GM12878 (cell line): Measurements from ENCODE around the gene C9orf72. TPM values are rescaled to one million over a fixed set of nuclear protein-coding genes. Genes with fewer than 3 reads are reported as not detected.

Experiments used
- ATAC-seq: fragments of 200-7000 bp; cut with Tn5 transposase; 3 replicates; pipeline ENCODE4 v1.9.1; 2020; ENCODE audit warnings: mild to moderate bottlenecking, moderate library complexity
- BruUV-seq: library from RNA; stranded (reverse); fragments of 400-500 nt; replicated peaks from 2 replicates; lab custom pipeline; 2021; lab: Mats Ljungman, UMichigan
- CTCF ChIA-PET: fragments of 300-600 bp; sonication (Branson Sonifier 250); formaldehyde crosslinking; extraction: SDS; loops from one replicate; lab custom pipeline; 2021; ENCODE audit warnings: inconsistent platforms; lab: Yijun Ruan, JAX
- POLR2A ChIA-PET: fragments of 350-600 bp; formaldehyde crosslinking; extraction: SDS; loops from one replicate; lab custom pipeline; 2021; ENCODE audit warnings: inconsistent platforms; lab: Charles Lee
- RAD21 ChIA-PET: fragments of 300-600 bp; sonication (Branson Sonifier 250); formaldehyde crosslinking; loops from one replicate; lab custom pipeline; 2023; ENCODE audit warnings: antibody characterized with exemption; ENCODE audit not compliant: unreplicated experiment; lab: Charles Lee
- SMC1A ChIA-PET: fragments of 300-600 bp; sonication (Branson Sonifier 250); formaldehyde crosslinking; loops from one replicate; lab custom pipeline; 2023; ENCODE audit not compliant: unreplicated experiment, uncharacterized antibody; lab: Charles Lee
- DNase-seq: peaks from one replicate; pipeline ENCODE4 v3.0.0-alpha.2; 2011; ENCODE audit warnings: low read depth, low spot score
- FAIRE-seq: peaks from 3 replicates; lab custom pipeline; 2011; peaks lifted over from hg19 to GRCh38; lab: Jason Lieb, UNC
- H2AFZ ChIP-seq: 2 replicates; pipeline ENCODE4 v1.6.0; 2011; ENCODE audit warnings: low read depth, low read length, control low read depth; ENCODE audit not compliant: control insufficient read depth
- H3K27ac ChIP-seq: 2 replicates; pipeline ENCODE4 v1.5.1; 2011; ENCODE audit warnings: control low read depth; ENCODE audit not compliant: control insufficient read depth, insufficient read depth
- H3K27me3 ChIP-seq, 2 experiments: replicated peaks in 1 of 2; 2 replicates each; pipeline versions ENCODE4 v1.6.0 to v1.6.1; 2011; ENCODE audit warnings: low read length in 1 of 2; ENCODE audit not compliant: control insufficient read depth in 2 of 2, insufficient read depth in 2 of 2
- H3K36me3 ChIP-seq, 2 experiments: 2 replicates each; pipeline ENCODE4 v1.5.1; 2011; ENCODE audit warnings: low read length in 1 of 2; ENCODE audit not compliant: control insufficient read depth in 2 of 2, insufficient read depth in 2 of 2
- H3K4me1 ChIP-seq: 2 replicates; pipeline ENCODE4 v1.6.1; 2011; ENCODE audit warnings: mild to moderate bottlenecking, low read length, moderate library complexity, mixed read lengths; ENCODE audit not compliant: control insufficient read depth, insufficient read depth
- H3K4me2 ChIP-seq: 2 replicates; pipeline ENCODE4 v1.6.0; 2011; ENCODE audit warnings: control low read depth; ENCODE audit not compliant: control insufficient read depth, insufficient read depth
- H3K4me3 ChIP-seq: fragments of 200-600 bp; sonication (generic); 2 replicates; pipeline ENCODE4 v1.5.1; 2016
- H3K79me2 ChIP-seq: 2 replicates; pipeline ENCODE4 v1.6.0; 2011; ENCODE audit warnings: low read length; ENCODE audit not compliant: control insufficient read depth, insufficient read depth
- H3K9ac ChIP-seq: 2 replicates; pipeline ENCODE4 v1.8.0; 2011; ENCODE audit warnings: low read length, control low read depth, mixed read lengths; ENCODE audit not compliant: control insufficient read depth, insufficient read depth
- H3K9me3 ChIP-seq: replicated peaks from 3 replicates; pipeline ENCODE4 v1.5.1; 2011; ENCODE audit warnings: mild to moderate bottlenecking, low read length; ENCODE audit not compliant: control insufficient read depth, insufficient read depth
- H4K20me1 ChIP-seq: 2 replicates; pipeline ENCODE4 v1.6.0; 2011; ENCODE audit not compliant: control insufficient read depth, insufficient read depth
- HDAC2 ChIP-seq: fragments of 200-600 bp; sonication (generic); IDR thresholded peaks from 2 replicates; pipeline ENCODE4 v1.6.1; 2017
- IRF3 ChIP-seq: fragments of 450-650 bp; IDR thresholded peaks from 2 replicates; pipeline ENCODE4 v1.6.1; 2014; ENCODE audit warnings: mild to moderate bottlenecking
- MEF2A ChIP-seq: IDR thresholded peaks from 2 replicates; pipeline ENCODE4 v1.6.1; 2011; ENCODE audit warnings: low read depth, mild to moderate bottlenecking, low read length, moderate library complexity; ENCODE audit not compliant: insufficient read depth
- MTA2 ChIP-seq: fragments of 450-650 bp; IDR thresholded peaks from 2 replicates; pipeline ENCODE4 v1.6.1; 2016; ENCODE audit warnings: low read depth, mild to moderate bottlenecking, moderate library complexity
- MTA3 ChIP-seq: IDR thresholded peaks from 2 replicates; pipeline ENCODE4 v1.6.1; 2012; ENCODE audit warnings: low read length, inconsistent platforms, borderline replicate concordance
- NFXL1 ChIP-seq: fragments of 450-650 bp; IDR thresholded peaks from 2 replicates; pipeline ENCODE4 v1.6.1; 2017; ENCODE audit warnings: antibody characterized with exemption, mild to moderate bottlenecking, borderline replicate concordance
- NRF1 ChIP-seq: conservative IDR thresholded peaks from 2 replicates; pipeline ENCODE4 v1.6.1; 2011; ENCODE audit warnings: mild to moderate bottlenecking, low read depth, low read length, improper control_type of control experiment
- RELA ChIP-seq: fragments of 450-650 bp; IDR thresholded peaks from 2 replicates; pipeline ENCODE4 v1.8.0; 2014; ENCODE audit warnings: borderline replicate concordance; ENCODE audit not compliant: partially characterized antibody
- SIN3A ChIP-seq: IDR thresholded peaks from 2 replicates; pipeline ENCODE4 v1.6.1; 2012; ENCODE audit warnings: low read depth, low read length, improper control_type of control experiment
- SMC3 ChIP-seq: IDR thresholded peaks from 2 replicates; pipeline ENCODE4 v1.6.1; 2011; ENCODE audit warnings: low read length, improper control_type of control experiment, borderline replicate concordance
- ZNF207 ChIP-seq: fragments of 450-650 bp; IDR thresholded peaks from 2 replicates; pipeline ENCODE4 v1.6.1; 2014; ENCODE audit warnings: antibody characterized with exemption, mild to moderate bottlenecking, borderline replicate concordance
- ZNF24 ChIP-seq: fragments of 450-650 bp; IDR thresholded peaks from 2 replicates; pipeline ENCODE4 v1.6.1; 2017; ENCODE audit warnings: antibody characterized with exemption, mild to moderate bottlenecking
- ZSCAN29 ChIP-seq: fragments of 450-650 bp; IDR thresholded peaks from 2 replicates; pipeline ENCODE4 v1.6.1; 2017; ENCODE audit warnings: mild to moderate bottlenecking, moderate library complexity
- WGBS: methylation state at CpG from one replicate; pipeline ENCODE4 v1.1.6; 2016; ENCODE audit warnings: low lambda C conversion rate; ENCODE audit not compliant: insufficient replicate concordance, insufficient coverage; ENCODE audit errors: missing lambda C conversion rate; 5-methylcytosine and 5-hydroxymethylcytosine counted together
- in situ Hi-C: fragments of 300-500 bp; cut with MboI; formaldehyde crosslinking; loops from 9 replicates; pipeline ENCODE4 v1.14.3; 2018; ENCODE audit warnings: mixed read lengths
- intact Hi-C: fragments of 100-400 bp; cut with micrococcal nuclease; formaldehyde crosslinking; loops from one replicate; pipeline ENCODE4 v1.14.2; 2022; ENCODE audit not compliant: unreplicated experiment
- polyA plus RNA-seq, 11 experiments: library from polyadenylated mRNA; depleted of rRNA in 4 of 11; unstranded in 6 of 11; stranded (reverse) in 5 of 11; fragments of >200 nt; fragmentation: Nextera tagmentation in 4 of 11; fragmentation: Illumina TruSeq in 1 of 11; extraction: Ambion mirVana in 4 of 11; extraction: Trizol in 1 of 11; gene quantifications; 1 replicate in 1 of 11; 2 replicates in 10 of 11; pipeline versions ENCODE4 v1.2.1 to v1.2.3, GENCODE V29; 2011 to 2016; ENCODE audit warnings: inconsistent platforms in 2 of 11, missing spikeins in 2 of 11, low read depth in 1 of 11
- total RNA-seq, 4 experiments: library from RNA; depleted of rRNA in 3 of 4; stranded (reverse); fragments of >200 nt in 3 of 4; fragmentation: Illumina TruSeq in 1 of 4; extraction: Trizol in 1 of 4; gene quantifications; 2 replicates each; pipeline versions ENCODE4 v1.2.1 to v1.2.3, GENCODE V29; 2013 to 2021

Gene C9orf72
- total and polyA plus RNA-seq, 10 of the 15 experiments (the other 5 are each of a cell fraction or from before 2014, with no cell fraction given) = 4.8 to 9.0 (median 6.4) TPM

- no TSS peak for BruUV-seq
- Histone ChIP-seq H3K9ac (no peak overlapping the region), H4K20me1 (no peaks in the 10 kb centered on the region), H3K27ac (no peak overlapping the region), H3K4me2 (no peak overlapping the region), H3K4me3 (no peak overlapping the region), H3K9me3 (no peaks in the 10 kb centered on the region), H3K36me3 (no peaks in the 10 kb centered on the region), H3K4me1 (peaks cover 10% of the 10 kb centered on the region), H3K79me2 (no peaks in the 10 kb centered on the region), H2AFZ (no peak overlapping the region), H3K27me3 (no peaks in the 10 kb centered on the region)
- TF ChIP-seq SMC3 = no peak
- no peak for TF ChIP-seq ZNF207
- no peak for TF ChIP-seq RELA
- TF ChIP-seq SIN3A = no peak
- TF ChIP-seq MTA2 = no peak
- TF ChIP-seq MEF2A = no peak
- TF ChIP-seq ZNF24 = no peak
- TF ChIP-seq HDAC2 = no peak
- TF ChIP-seq NRF1 = no peak
- no peak for TF ChIP-seq NFXL1
- no peak for TF ChIP-seq MTA3
- no peak for TF ChIP-seq ZSCAN29
- TF ChIP-seq IRF3 = no peak
- RAD21 ChIA-PET = interaction anchor here (0.6 to 6.3 kb wide), 5 partner anchors 11 to 581 kb away, joined by 3 to 62 read pairs (median 5); no protein-coding TSS in a partner anchor
- ATAC-seq = no peak
- WGBS = 68% methylated on average over 3 of the region's 3 CpGs
- in situ Hi-C loops = no loop called here
- no peak for FAIRE-seq
- SMC1A ChIA-PET = interaction anchor here (0.7 to 11.1 kb wide), 7 partner anchors 11 to 208 kb away, joined by 3 to 89 read pairs (median 3); no protein-coding TSS in a partner anchor
- no peak for DNase-seq
- intact Hi-C loops = no loop called here
- POLR2A ChIA-PET = interaction anchor here (1.8 kb wide), 1 partner anchor 203 kb away, joined by 7 read pairs; no protein-coding TSS in a partner anchor
- CTCF ChIA-PET = interaction anchor here (0.8 to 6.2 kb wide), 12 partner anchors 9 to 215 kb away, joined by 3 to 65 read pairs (median 4); no protein-coding TSS in a partner anchor
These were observed 37.1 kb downstream of the C9orf72 start for GRCh38 chr9:27536168-27536567.
